GM18867 (cell line): ENCODE data around the gene NUAK1.

Experiments used
- ATAC-seq: cut with Tn5 transposase; IDR thresholded peaks from one replicate; pipeline ENCODE4 v1.9.1; 2021; ENCODE audit warnings: mild to moderate bottlenecking, moderate library complexity; ENCODE audit not compliant: unreplicated experiment

NUAK1 gene

GRCh38 chr12:106138633-106139421 lies at the start of gene NUAK1:
NUAK1 (minus strand) TSS chr12:106138954; CDS start chr12:106138653, 301 bp downstream.
- ATAC-seq: no peak

- no peak for ATAC-seq
These were observed 49.5 kb upstream of the NUAK1 start for GRCh38 chr12:106188256-106188655.

GRCh38 chr12:106187842-106188241 lies 49.1 kb upstream of the NUAK1 start:
- no peak for ATAC-seq

- ATAC-seq: no peak
These were observed 48.5 kb upstream of the NUAK1 start for GRCh38 chr12:106187155-106187789.

GRCh38 chr12:106183735-106184134 lies 45.0 kb upstream of the NUAK1 start:
- ATAC-seq: no peak

- no peak for ATAC-seq
These were observed 42.8 kb upstream of the NUAK1 start for GRCh38 chr12:106181401-106182114.

GRCh38 chr12:106179086-106179485 lies 40.3 kb upstream of the NUAK1 start:
- no peak for ATAC-seq

GRCh38 chr12:106178562-106178961 lies 39.8 kb upstream of the NUAK1 start:
- ATAC-seq: no peak

GRCh38 chr12:106176560-106176959 lies 37.8 kb upstream of the NUAK1 start:
- ATAC-seq: no peak

- no peak for ATAC-seq
These were observed 36.1 kb upstream of the NUAK1 start for GRCh38 chr12:106174876-106175275.

- no peak for ATAC-seq
These were observed 34.7 kb upstream of the NUAK1 start for GRCh38 chr12:106173442-106173841.

- no peak for ATAC-seq
These were observed 32.5 kb upstream of the NUAK1 start for GRCh38 chr12:106171117-106171750.

GRCh38 chr12:106170285-106170684 lies 31.5 kb upstream of the NUAK1 start:
- ATAC-seq: no peak

GRCh38 chr12:106163712-106164111 lies 25.0 kb upstream of the NUAK1 start:
- ATAC-seq: no peak

GRCh38 chr12:106161491-106161890 lies 22.7 kb upstream of the NUAK1 start:
- ATAC-seq: no peak

GRCh38 chr12:106160915-106161314 lies 22.2 kb upstream of the NUAK1 start:
- no peak for ATAC-seq

- ATAC-seq: no peak
These were observed 19.0 kb upstream of the NUAK1 start for GRCh38 chr12:106157802-106158201.

GRCh38 chr12:106154751-106155273 lies 16.1 kb upstream of the NUAK1 start:
- ATAC-seq: no peak

- no peak for ATAC-seq
These were observed 13.6 kb upstream of the NUAK1 start for GRCh38 chr12:106152334-106152733.

- ATAC-seq: no peak
These were observed 11.8 kb upstream of the NUAK1 start for GRCh38 chr12:106150555-106150954.
